NB4 (cell line): Measurements from ENCODE around the gene SHB.

Experiments
- CTCF ChIP-seq: IDR thresholded peaks from one replicate; pipeline ENCODE4 v1.5.1; 2012; ENCODE audit warnings: low read depth, low read length
- MYC ChIP-seq: IDR thresholded peaks from 2 replicates; pipeline ENCODE4 v1.6.1; 2011; ENCODE audit warnings: low read depth, low read length
- POLR2A ChIP-seq: IDR thresholded peaks from 2 replicates; pipeline ENCODE4 v1.6.1; 2011; ENCODE audit warnings: mild to moderate bottlenecking; ENCODE audit not compliant: insufficient read length; ENCODE audit errors: extremely low read depth

DNA sequence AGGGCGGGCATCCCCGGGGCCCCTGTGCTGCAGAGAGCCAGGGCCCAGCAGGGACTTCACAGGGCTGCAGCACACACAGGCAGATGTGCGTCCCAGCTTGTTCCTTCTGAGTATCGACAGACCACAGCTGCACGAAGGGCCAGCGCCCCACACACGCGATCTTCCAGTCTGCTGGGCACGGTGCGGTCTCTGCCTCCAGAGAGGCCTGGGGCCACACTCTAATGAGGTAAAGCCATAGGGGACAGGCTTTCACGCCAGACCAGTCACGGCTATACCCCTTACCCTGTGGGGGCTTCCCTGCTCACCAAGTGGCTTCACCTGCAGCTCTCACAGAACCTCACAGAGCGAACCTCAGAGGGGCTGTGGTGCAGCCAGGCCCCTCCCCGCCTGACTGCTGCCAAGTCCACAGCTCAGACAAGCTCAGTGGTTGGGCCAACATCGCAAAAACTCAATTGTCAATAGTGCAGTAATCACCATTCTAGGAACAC lies 82.2 kb downstream of the SHB start:
- TF ChIP-seq CTCF (no peak), MYC (no peak), POLR2A (no peak)
